DMS153 treated with DMSO at 0.1 percent for 48 hours (cell line): ENCODE data around the gene CGNL1.

ENCODE experiments used
- DNase-seq: peaks from one replicate; lab custom pipeline; 2025; ENCODE audit not compliant: unreplicated experiment; lab: John Stamatoyannopoulos, UW

CGNL1 gene

DNA sequence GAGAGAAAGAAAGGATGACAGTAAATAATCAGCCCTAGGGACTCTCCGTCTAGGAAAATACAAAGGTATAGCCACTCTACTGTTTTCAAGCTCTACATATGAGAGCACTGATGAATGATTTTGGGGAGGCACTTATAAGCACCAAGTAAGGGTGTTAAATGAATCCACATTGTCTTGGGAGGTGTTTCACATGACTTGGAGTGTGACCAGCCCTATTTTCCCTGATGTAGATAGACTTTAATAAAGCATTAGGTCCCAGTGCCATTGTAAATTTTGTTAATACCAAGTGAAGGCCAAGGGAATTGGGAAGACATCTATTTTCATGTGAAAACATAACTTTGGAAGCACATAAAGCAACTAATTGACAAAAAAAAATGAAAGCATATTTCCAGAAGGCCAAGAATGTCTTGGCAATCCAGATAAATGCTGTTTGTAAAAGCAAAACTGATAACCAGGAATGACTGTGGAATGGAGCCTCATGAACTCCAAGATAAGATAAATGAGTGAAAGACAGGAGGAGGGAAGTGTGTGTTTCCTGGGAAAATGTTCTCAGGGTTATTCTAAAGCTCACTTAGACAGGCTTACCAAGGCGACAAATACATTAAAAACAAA is 119.4 kb downstream of the CGNL1 start:
- DNase-seq, result no peak

DNA sequence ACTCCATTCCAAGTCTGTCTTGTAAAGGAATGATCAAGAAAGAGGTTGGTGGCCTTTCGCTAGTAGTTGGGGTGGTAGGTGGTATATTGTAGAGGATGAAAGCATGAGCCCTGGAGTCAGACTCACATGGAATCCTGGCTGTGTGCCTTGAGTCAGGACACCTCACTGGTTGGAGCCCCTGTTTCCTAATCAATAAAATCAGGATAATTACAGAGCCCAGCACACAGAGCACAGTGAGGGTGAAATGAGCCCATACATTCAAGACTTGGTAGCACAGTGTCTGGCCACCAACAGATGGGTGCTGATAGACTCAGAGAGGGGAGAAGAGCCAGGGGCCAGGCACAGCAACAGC is 120.3 kb downstream of the CGNL1 start:
- DNase-seq, result no peak

DNA sequence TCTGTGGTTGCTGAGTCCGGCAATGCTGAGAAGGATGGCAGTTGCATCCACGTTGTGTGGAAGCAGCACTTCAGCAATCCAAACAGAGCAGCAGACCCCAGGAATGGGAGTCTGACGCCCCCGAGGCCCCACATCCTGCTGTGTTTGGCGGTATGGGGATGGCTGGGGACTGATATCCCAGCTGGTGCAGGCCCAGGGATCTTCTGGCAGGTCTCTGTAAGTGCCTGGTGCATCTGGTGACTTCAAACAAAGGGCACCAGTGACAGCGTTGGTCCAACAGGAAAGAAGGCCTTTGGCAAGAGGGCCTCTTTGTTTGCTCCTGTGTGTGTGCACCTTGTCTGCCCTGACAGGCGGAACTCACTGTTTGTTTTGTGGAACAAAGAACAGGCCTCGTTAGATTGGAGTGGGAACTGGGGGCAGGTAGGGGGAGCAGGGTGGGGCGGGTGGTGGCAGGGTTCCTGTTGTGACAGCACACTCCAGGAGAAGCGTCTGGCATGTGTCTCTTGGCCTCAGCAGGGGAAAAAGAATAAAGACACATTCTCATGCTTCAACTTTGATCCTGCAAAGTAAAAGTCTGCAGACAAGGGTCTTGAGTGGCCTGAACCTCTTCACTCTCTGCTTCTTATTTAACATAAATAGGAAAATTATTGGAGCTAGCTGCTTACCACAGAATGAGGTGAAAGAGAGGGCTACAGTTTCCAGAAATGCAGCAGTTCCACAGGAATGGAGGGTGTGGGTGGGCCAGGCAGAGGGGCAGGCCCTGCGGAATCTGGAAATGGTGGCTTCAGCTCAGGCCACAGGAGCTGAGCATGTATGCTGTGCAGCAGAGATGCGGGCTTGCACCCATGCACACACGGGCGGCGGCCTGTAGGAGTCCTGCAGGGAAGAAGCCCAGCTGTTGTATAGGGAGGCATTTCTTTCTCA is 120.9 kb downstream of the CGNL1 start:
- peak; percentile 42 for DNase-seq

DNA sequence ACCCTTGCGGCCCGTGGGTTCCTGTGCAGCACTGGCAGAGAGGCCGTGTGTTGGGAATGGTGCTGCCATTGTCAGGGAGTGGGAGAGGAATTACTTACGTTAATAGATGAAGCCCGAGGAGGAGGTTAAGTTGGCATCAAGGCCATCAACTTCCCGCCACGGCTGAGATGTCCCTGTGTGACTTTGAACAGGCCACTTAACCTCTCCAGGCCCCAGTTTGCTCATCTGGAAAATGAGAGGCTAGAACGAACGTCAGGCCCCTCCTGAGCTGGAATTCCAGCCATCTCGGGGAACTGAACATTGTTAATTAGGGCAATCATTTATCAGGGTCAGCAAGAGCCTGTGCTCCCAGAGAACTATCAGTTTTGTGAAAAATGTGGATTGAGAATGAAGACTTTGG is 124.0 kb downstream of the CGNL1 start:
- no peak for DNase-seq

DNA sequence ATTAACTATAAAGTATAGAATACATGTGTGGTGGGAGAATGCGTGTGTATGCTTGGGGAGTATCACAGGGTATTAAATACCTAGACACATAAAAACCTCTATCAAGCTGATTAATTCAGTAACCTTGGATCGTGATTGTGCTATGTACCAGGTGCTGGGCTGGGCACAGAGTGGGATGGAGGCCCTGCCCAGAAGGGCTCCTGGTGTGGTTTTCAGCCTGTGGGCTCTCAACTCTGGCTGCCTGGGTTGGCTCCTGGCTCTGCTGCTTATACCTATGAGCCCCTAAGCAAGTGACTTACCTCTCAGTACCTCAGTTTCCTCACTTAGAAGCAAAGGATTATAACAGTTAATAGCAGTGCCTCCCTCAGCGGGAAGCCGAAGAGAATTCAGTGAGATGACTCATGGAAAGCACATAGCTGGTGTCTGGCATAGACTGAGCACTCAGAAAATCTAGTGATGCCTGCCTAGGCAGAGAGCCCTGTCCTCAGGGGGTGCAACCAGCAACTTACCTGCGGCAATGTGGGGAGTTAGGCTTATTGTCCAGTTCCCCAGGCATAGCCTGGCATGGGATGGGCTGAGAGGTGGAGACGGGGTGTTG is 124.8 kb downstream of the CGNL1 start:
- DNase-seq, result no peak

DNA sequence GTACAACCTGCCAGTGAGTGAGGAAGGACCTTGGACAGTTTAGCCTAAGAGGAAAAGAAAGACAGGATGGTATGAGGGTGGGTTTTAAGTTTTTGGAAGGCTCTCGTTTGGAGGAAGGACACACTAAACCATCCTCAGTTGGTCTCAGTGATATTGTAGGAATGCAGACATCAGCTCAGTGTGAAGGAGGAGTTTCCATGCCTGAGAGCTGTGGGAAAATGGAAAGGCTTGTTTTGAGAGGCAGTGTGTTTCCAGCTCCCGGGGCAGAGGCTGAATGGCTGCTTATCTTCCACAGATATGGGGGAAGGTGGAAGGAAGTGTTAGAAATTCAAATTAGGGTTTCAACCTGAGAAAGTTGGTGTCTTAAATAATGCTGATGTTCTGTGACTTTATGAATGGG is 125.8 kb downstream of the CGNL1 start:
- DNase-seq, result no peak

DNA sequence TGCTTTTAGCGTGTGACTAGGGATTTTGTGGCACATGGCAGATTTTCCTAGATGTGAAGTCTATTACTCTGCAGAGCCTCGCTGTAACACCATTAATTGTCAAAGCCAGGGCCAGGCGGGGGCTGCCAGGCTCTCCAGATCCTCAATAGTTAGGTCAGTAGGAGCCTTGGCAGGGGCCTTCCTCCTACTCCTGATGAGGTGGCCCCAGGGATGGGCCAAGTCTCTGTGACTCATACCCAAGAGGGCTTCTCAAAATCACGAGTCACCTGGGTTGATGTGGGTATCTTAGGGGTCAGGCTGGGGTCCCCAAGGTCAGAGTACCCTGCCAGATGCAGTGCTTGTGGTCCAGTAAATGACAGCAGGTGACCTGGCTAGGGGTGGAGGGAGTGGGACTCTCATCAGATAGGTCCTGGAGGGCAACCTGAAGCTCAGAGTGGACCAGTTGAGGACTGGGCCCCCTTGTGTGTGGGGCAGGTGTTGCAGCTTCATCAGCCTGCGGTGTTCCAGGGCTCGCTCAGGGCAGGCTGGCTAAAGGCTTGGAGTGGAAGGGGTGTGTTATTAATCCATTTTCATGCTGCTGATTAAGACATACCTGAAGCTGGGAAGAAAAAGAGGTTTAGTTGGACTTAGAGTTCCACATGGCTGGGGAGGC is 126.9 kb downstream of the CGNL1 start:
- DNase-seq, result no peak

DNA sequence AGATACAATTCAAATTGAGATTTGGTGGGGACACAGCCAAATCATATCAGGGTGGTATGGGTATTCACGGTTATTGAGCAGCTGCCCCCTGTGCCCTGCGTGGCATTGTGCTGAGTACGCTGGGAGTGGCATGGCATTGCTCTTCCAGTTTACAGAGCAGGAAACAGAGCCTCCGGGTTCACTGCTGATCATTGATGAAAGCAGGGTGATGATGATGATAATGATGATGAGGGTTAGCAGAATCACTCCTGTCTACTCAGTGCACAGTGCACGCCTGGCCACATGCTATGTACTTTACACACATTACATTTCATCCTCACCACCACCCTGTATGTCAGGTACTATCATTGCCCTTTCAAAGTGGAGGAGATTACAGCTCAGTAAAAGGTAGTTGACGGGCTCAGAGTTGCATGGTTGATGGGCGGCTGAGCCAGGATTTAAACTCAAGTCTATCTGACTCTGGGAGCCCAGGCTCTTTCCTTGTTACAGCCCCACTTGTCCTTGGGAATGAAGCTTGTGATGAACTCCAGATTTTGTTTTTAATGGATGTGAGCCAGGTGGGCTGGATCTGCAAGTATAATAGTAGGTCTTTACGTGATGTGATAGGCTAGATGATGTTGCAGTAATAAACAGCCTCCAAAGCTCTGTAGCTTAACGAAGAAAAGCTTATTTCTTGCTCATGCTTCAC is 127.8 kb downstream of the CGNL1 start:
- no peak for DNase-seq

DNA sequence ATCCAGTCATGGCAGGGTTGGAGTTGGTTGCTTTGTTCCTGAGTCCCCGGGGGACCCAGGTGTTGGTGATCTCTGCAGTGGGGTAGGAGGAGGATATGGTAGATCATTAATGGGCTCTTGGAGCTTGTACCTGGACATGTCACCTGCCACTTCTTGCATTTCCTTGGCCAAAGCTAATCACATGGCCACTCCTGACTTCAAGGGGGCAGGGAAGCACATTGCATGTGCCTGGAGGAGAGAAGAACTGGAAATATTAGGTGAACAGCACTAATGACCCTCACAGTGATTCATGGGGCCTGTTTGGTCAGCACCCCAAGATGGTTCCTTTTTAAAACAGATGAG is 128.3 kb downstream of the CGNL1 start:
- no peak for DNase-seq

DNA sequence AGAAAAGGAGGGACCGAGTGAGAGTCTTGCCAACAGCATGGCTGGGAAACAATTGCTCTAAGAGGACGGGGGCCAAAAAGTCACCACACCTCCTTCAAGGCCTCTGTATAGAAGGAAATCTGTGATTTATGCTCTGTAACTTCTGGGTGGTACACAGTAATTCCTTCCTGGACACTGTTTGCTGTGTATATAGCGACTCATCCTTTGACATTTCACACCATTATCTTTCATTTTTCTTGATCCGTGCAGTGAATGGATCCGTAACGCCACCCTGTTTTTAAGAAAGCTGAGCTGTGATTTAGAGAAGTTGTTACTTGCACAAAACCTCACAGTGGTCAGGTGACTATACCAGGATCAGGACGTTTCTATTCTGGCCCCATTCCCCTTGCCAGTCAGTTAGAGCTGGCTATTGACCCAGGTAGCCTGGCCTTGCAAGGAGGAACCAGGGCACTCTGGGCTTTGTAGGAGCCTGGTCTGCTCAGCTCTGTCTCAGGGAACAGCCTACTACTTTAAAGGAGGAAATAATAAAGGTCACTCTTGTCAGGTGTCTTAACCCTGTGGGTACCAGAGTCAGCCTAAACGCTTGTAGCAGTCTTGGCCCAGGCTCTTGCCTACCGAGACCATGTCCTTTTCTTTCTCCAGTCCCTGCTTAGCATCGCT is 128.9 kb downstream of the CGNL1 start:
- DNase-seq, result no peak

DNA sequence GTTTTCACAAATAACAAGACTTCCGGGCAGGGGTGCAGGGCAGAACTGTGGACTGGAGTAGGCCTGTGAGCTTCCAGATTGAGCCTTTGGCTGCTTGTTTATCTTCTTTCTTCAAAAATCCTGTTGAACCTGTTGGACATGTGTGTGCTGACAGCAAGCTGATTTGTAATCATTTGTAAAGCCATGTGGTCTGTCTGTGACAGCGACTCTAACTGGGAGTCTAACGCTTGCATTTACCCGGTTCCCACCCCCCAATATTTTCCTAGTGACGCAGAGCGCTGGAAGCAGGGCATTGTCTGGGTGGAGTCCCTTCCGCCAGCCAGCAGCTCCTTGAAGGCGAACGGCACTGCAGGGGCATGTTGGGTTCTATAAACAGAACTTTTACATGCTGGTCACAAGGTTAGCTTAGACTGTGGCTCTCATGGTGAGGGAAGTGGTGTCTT is 129.7 kb downstream of the CGNL1 start:
- DNase-seq, result peak; percentile 55

DNA sequence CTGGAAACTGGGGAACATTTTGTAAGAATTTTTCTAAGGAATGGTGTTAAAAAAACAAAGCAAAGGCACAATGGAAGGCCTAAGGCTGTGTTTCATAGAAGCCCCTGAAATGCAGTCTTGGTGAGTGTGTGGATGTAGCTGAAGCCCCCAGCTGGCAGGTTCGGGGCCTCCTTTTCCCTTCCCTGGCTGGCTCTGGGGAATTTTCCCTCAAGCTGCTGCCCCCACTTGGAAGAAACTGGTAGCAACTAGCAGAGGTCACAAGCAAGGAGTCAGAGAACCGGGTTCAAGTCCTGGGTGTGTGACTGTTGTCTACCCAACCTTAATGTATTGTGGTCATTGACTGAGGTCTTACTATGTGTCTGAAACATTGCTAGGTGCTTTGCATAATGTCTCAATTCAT is 130.1 kb downstream of the CGNL1 start:
- DNase-seq, result no peak

DNA sequence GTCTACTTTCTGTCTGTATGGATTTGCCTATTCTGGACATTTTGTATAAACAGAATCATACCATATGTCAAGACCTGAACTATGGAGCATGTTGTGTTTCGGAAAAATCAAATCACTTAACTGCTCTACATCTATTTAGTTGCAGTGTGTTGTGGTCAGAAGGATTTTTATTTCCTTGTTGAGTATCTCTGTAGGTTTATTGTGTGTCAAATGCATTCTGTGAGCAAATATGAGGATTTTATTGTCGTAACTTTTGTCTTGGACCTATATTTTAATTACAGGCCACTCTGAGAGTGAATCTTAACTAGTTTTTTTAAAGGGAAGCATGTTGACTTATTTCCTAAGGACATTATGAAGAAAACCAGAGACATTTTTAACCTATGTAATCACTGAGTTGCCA is 130.8 kb downstream of the CGNL1 start:
- DNase-seq, result no peak

DNA sequence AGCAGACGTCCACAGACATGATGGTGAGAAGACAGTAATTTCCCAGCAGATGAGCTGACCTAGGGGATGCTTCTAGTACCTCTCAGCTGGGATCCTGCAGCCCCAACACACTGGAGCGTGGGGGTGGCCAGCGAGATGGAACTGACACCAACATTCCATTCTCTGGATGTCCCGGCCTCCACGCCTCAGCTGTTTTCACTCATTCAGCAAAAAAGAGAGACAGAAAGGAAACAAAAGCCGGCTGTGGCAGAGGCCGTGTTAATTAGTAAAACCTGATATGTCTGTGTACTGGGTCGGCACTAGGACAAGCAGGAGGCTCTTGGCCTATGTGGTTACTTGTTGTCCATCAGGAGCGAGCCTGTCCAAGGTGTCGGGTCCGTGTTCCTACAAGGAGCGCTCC is 132.8 kb downstream of the CGNL1 start:
- DNase-seq, result no peak

DNA sequence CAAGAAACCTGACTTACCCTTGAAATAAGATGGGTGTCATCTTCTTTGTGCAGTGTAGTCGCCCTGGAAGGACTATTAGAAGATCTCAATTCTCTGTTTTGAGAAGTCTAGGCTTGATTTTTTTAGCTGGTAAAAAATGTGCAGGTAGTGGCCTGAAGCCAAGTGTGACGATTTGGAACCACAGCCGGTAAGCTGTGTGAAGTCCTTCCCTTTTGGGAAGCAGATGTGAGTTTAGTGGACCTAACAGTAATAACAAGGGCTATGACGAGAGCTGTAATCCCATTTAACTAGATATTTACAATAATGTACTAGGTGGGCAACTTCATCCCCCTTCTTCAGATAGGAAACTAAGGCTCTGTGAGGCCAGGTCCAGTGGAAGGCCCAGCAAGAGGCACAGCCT is 133.7 kb downstream of the CGNL1 start:
- no peak for DNase-seq

DNA sequence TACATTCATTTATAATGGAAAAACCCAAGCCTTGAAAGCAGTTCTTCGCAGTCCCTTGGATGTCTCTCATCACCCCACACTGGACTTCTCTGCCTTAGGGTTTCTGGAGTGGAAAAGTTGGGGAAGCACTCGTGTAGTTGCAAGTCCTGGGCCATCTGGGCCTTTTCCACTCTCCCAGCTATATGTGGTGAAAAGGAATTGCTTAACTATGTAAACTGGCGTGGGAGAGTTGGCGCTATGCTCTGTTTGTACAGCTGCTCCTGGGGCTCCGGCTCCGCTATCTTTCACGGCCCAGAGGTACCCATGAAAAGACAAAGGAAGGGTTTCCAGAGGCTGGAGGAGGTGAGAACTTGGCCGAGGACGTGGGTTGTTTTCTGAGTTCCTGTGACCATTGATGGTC is 134.3 kb downstream of the CGNL1 start:
- peak; percentile 64 for DNase-seq

DNA sequence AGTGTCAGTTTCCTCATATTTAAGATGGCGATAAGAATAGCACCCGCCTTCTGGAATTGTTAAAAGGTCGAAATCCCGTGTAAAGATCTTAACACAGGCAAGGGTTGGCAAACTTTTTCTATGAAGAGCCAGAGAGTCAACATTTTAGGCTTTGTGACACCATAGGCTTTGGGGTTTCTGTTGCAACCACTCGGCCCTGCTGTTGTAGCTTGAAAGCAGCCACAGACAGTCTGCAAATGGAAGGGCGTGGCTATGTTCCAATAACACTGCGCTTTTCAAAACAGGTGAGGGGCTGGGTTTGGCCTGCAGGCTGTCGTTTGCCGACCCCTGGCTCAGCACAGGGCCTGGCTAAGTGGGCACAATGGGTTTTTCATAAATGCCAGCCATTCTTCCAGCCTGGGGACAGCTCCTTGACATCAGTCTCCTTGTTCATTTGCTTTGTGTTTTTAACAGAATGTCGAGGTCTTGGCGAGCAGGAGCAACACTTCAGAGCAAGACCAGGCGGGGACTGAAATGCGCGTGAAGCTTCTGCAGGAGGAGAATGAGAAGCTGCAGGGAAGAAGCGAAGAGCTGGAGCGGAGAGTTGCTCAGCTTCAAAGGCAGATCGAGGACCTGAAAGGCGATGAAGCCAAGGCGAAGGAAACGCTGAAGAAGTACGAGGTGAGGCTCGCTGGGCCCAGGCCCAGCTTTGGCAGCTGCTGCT is 140.2 kb downstream of the CGNL1 start:
- DNase-seq, result no peak

DNA sequence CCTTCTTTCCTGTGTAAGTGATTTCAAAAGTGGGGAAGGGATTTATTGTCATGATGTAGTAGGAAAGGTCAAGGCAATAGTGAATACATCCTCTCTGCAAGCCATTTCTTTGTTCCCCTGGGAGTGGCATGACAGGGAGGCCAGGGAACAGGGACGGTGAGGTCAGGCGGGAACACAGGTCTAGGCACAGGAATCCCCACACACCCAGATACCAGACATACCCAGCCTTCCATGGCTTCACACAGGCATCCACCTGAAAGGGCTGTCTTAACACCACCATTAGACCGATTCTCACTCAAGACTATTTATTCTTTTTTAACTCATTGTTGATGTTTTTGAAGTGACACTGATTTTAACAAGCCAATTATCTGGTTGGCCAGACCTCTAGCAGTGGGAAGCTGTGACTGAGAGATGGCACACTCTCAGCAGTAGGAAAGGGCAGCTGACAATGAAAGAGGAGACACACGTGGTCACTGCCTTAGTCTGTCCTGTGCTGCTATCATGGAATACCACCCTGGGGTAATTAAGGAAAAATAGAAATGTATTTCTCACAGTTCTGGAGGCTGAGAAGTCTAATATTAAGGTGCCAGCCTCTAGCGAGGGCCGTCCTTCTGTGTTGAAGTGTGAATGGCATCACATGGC is 140.8 kb downstream of the CGNL1 start:
- DNase-seq, result no peak

DNA sequence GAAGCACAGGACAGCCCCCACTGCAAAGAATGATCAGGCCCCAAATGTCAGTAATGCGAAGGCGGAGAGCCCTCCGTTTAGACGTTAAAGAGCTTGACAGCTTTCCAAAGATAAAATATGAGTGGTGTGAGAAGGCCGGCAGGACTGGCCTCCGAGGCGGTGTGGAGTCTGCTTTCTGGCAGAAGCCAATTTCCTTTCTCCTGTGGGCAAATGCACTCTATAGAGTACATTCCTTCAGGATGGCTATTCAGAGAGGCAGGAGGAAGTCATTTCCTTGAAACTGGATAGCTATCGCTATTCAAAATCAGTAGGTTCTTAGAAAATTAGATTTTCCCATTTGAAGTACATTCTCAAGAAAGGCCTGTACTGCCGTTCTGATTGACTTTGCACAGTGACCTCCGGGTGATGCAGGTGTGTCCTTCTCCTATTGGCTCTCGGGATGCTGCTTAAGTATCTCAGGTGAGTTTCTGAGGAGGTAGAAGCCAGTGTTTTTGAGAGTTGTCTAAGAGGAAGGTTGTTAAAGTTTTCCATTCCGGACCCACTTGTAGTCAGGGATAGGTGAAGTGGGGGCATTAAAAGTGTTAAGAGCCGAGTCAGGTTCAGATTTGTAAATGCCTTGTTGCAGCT is 142.6 kb downstream of the CGNL1 start:
- no peak for DNase-seq
